ENCODE results near the gene RIMS3. TPM values are rescaled to one million over a fixed set of nuclear protein-coding genes. Genes with fewer than 3 reads are reported as not detected.

The RIMS3 gene
- total and polyA plus RNA-seq, 2 experiments from 2014 or later = 1.4 to 1.6 TPM

DNA sequence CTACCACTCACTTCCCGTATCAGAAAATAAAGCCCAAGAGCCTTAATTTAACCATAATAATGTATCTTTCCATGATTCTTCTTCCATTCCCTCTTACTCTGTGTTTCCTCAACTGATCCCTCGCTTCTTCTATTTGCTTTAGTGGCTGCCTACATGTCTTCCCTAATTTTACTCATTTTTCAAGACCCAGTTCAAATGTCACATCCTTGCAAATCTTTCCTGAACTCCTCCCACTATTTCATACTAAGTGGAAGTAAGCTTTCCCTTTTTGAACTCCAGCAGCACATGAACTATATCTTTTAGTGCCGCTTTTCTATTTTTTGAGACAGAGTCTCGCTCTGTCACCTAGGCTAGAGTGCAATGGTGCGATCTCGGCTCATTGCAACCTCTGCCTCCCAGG, 22.2 kb upstream of the RIMS3 start:
- no peak overlapping the region for H3K4me2 ChIP-seq
- WGBS (ENCODE audit: low lambda C conversion rate, missing lambda C conversion rate) = 99% methylated on average over 6 of the region's 6 CpGs
- H3K9me2 ChIP-seq (replicated peaks; ENCODE audit: insufficient read depth) = no peaks in the 10 kb centered on the region
- TF ChIP-seq EZH2 (IDR thresholded peaks at IDR 0.05; ENCODE audit: borderline replicate concordance) = no peak
- TF ChIP-seq, protein P1, sequence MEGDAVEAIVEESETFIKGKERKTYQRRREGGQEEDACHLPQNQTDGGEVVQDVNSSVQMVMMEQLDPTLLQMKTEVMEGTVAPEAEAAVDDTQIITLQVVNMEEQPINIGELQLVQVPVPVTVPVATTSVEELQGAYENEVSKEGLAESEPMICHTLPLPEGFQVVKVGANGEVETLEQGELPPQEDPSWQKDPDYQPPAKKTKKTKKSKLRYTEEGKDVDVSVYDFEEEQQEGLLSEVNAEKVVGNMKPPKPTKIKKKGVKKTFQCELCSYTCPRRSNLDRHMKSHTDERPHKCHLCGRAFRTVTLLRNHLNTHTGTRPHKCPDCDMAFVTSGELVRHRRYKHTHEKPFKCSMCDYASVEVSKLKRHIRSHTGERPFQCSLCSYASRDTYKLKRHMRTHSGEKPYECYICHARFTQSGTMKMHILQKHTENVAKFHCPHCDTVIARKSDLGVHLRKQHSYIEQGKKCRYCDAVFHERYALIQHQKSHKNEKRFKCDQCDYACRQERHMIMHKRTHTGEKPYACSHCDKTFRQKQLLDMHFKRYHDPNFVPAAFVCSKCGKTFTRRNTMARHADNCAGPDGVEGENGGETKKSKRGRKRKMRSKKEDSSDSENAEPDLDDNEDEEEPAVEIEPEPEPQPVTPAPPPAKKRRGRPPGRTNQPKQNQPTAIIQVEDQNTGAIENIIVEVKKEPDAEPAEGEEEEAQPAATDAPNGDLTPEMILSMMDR (IDR thresholded peaks at IDR 0.05; ENCODE audit: poor library complexity) = no peak
- no peak for TF ChIP-seq EZH2phosphoT487 (IDR thresholded peaks at IDR 0.05; ENCODE audit: low read depth, severe bottlenecking, unreplicated experiment)
- peaks cover 34% of the 10 kb centered on the region for H3K79me2 ChIP-seq
- no peaks in the 10 kb centered on the region for H3K36me3 ChIP-seq (replicated peaks; ENCODE audit: insufficient read depth, low read depth)
- no peak overlapping the region for H3K27ac ChIP-seq
- DNase-seq (ENCODE audit: low spot score) = no peak
- no peak overlapping the region for H3K4me3 ChIP-seq
- H4K20me1 ChIP-seq (ENCODE audit: insufficient read depth, poor library complexity, severe bottlenecking) = peaks cover 5% of the 10 kb centered on the region
- H3K27me3 ChIP-seq = no peaks in the 10 kb centered on the region
- peaks cover 9% of the 10 kb centered on the region for H3K4me1 ChIP-seq (ENCODE audit: insufficient read depth)
- H3K9me3 ChIP-seq (ENCODE audit: low read depth) = no peaks in the 10 kb centered on the region
- no peak overlapping the region for H2AFZ ChIP-seq

DNA sequence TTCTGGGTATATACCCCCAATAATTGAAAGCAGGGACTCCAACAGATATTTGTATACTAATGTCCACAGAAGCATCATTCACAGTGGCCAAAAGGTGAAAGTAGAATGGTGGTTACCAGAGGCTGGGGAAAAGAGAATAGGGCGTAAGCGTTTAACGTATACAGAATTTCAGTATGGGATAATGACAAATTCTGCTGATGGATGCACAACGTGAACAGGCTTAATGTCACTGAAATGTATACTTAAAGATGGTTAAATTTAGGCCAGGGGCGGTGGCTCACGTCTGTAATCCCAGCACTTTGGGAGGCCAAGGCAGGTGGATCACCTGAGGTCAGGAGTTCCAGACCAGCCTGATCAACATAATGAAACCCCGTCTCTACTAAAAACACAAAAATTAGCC, 21.6 kb upstream of the RIMS3 start:
- H3K79me2 ChIP-seq = peaks cover 28% of the 10 kb centered on the region
- H3K36me3 ChIP-seq (replicated peaks; ENCODE audit: insufficient read depth, low read depth) = no peaks in the 10 kb centered on the region
- H3K9me2 ChIP-seq (replicated peaks; ENCODE audit: insufficient read depth) = no peaks in the 10 kb centered on the region
- peaks cover 5% of the 10 kb centered on the region for H3K4me1 ChIP-seq (ENCODE audit: insufficient read depth)
- no peak overlapping the region for H2AFZ ChIP-seq
- no peak overlapping the region for H3K4me2 ChIP-seq
- no peak for TF ChIP-seq EZH2 (IDR thresholded peaks at IDR 0.05; ENCODE audit: borderline replicate concordance)
- TF ChIP-seq, protein P1 (IDR thresholded peaks at IDR 0.05; ENCODE audit: poor library complexity) = no peak
- TF ChIP-seq EZH2phosphoT487 (IDR thresholded peaks at IDR 0.05; ENCODE audit: low read depth, severe bottlenecking, unreplicated experiment) = no peak
- H3K9me3 ChIP-seq (ENCODE audit: low read depth) = no peaks in the 10 kb centered on the region
- WGBS (ENCODE audit: low lambda C conversion rate, missing lambda C conversion rate) = 95% methylated on average over 7 of the region's 7 CpGs
- H4K20me1 ChIP-seq (ENCODE audit: insufficient read depth, poor library complexity, severe bottlenecking) = no peaks in the 10 kb centered on the region
- no peak overlapping the region for H3K27ac ChIP-seq
- no peak for DNase-seq (ENCODE audit: low spot score)
- H3K4me3 ChIP-seq = no peak overlapping the region
- no peaks in the 10 kb centered on the region for H3K27me3 ChIP-seq

DNA sequence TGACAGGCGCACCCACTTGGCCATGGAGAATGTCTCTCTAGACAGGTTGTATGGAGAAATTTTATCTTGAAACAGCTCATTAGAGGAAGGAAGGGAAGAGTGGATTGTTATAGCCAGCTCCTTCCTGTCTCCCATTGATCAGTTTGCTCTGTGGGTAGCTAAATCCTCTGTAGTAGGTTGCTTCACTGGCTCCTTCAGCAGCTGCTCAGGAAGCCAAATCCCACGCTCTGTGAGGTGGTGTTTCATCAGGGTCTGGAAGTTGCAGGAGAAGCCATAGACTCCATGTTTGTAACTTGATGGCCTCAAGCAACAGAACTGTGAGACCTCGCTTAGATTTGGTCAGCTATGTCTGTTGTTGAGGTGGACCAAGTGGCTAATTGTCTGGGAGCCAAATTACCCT, 19.2 kb upstream of the RIMS3 start:
- no peak overlapping the region for H3K27ac ChIP-seq
- no peaks in the 10 kb centered on the region for H3K27me3 ChIP-seq
- WGBS (ENCODE audit: low lambda C conversion rate, missing lambda C conversion rate) = 93% methylated on average over 3 of the region's 3 CpGs
- H4K20me1 ChIP-seq (ENCODE audit: insufficient read depth, poor library complexity, severe bottlenecking) = no peaks in the 10 kb centered on the region
- no peak overlapping the region for H3K4me2 ChIP-seq
- H2AFZ ChIP-seq = no peak overlapping the region
- no peaks in the 10 kb centered on the region for H3K9me2 ChIP-seq (replicated peaks; ENCODE audit: insufficient read depth)
- H3K9me3 ChIP-seq (ENCODE audit: low read depth) = no peaks in the 10 kb centered on the region
- no peaks in the 10 kb centered on the region for H3K36me3 ChIP-seq (replicated peaks; ENCODE audit: insufficient read depth, low read depth)
- peaks cover 14% of the 10 kb centered on the region for H3K79me2 ChIP-seq
- H3K4me3 ChIP-seq = no peak overlapping the region
- H3K4me1 ChIP-seq (ENCODE audit: insufficient read depth) = no peaks in the 10 kb centered on the region
- TF ChIP-seq, protein P1 (IDR thresholded peaks at IDR 0.05; ENCODE audit: poor library complexity) = no peak
- TF ChIP-seq EZH2phosphoT487 (IDR thresholded peaks at IDR 0.05; ENCODE audit: low read depth, severe bottlenecking, unreplicated experiment) = no peak
- no peak for TF ChIP-seq EZH2 (IDR thresholded peaks at IDR 0.05; ENCODE audit: borderline replicate concordance)
- no peak for DNase-seq (ENCODE audit: low spot score)
